SK-N-SH treated with all-trans-retinoic acid at 6 μM for 48 hours (cell line): ENCODE results near the gene SNX32.

Experiments used
- ARNTL ChIP-seq: fragments of 450-650 bp; formaldehyde crosslinking; IDR thresholded peaks from 2 replicates; pipeline ENCODE4 v1.5.0; 2020; ENCODE audit warnings: low read depth, mild to moderate bottlenecking, moderate library complexity, borderline replicate concordance
- ESRRG ChIP-seq: fragments of 250-450 bp; sonication (Bioruptor Pico); IDR thresholded peaks from 2 replicates; pipeline ENCODE4 v1.6.1; 2021; ENCODE audit warnings: mild to moderate bottlenecking
- GLIS3 ChIP-seq: fragments of 250-450 bp; sonication (Bioruptor Pico); IDR thresholded peaks from 2 replicates; pipeline ENCODE4 v1.5.0; 2020; ENCODE audit warnings: mild to moderate bottlenecking, moderate library complexity
- ZFP3 ChIP-seq: fragments of 250-450 bp; sonication (Bioruptor Pico); IDR thresholded peaks from 2 replicates; pipeline ENCODE4 v1.5.0; 2020; ENCODE audit warnings: mild to moderate bottlenecking, moderate library complexity
- ZNF70 ChIP-seq: fragments of 450-650 bp; formaldehyde crosslinking; IDR thresholded peaks from 2 replicates; pipeline ENCODE4 v1.5.0; 2020; ENCODE audit warnings: mild to moderate bottlenecking, moderate library complexity

GRCh38 chr11:65792456-65792855, 41.3 kb upstream of the SNX32 start:
- TF ChIP-seq ZFP3 (CRISPR knock-in tag) (no peak), ZNF70 (no peak), GLIS3 (no peak), ESRRG (CRISPR knock-in tag) (no peak), ARNTL (CRISPR knock-in tag) (no peak)
